Measurements from ENCODE around the gene APOL5. TPM values are rescaled to one million over a fixed set of nuclear protein-coding genes. Genes with fewer than 3 reads are reported as not detected.

Gene APOL5
- total RNA-seq = not detected in 2 replicates

GRCh38 chr22:35717572-35717971, at the start of gene APOL5:
Gene APOL5 (plus strand): TSS chr22:35717872. CDS start chr22:35717872, 0 bp downstream.

Other genes with a start within 250 kb of the APOL5 start
- not detected in 2 replicates for gene RASD2, start 177.0 kb upstream of the APOL5 start, total RNA-seq
- gene MB, start 100.5 kb upstream of the APOL5 start, total RNA-seq = not detected in 2 replicates
- gene APOL6, start 69.4 kb upstream of the APOL5 start, total RNA-seq = 13.4 and 16.4 TPM in 2 replicates